GM18499 (cell line): Measurements from ENCODE around the gene DOCK1.

Experiments
- ATAC-seq: cut with Tn5 transposase; IDR thresholded peaks from one replicate; pipeline ENCODE4 v1.9.1; 2021; ENCODE audit warnings: moderate number of reproducible peaks; ENCODE audit not compliant: insufficient read depth, unreplicated experiment

Gene DOCK1

DNA sequence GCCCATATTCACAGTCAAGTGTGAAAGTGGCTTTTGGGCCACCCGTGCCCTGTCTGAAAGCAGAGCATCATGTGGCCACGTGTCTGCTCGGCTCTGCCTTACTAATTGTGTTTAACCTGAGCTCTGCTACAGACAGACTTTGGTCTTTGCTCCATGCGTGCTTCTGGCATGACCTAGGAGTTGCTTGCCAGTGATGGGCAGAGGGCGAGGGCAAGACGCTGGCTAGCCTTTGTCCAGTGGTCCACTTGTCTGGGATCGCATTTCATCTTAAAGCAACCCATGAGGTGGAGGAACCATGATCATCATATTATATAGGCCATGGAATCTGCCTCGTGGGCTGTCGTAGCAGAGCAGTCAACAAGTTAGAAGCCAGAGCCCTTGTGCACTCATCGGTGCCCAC is 414.5 kb downstream of the DOCK1 start:
- ATAC-seq: no peak

DNA sequence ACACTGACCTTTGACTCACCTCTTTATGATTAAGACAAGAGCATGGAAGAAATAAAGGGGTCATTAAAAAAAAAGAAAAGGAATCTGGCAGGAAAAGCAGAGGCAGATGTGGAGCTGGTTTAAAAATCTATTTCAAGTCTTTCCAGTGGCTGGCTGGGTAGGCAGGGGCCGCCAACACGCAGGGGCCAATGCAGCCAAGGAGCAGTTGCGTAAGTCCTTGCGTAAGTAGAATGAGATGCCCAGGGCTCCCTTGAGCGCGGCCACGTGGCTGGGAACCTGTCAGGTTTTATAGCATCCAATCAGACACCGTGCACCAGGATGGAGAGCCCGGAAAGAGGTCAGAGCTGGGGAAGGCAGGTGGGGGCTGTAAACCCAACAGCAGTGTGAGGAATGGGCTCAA is 414.9 kb downstream of the DOCK1 start:
- no peak for ATAC-seq

DNA sequence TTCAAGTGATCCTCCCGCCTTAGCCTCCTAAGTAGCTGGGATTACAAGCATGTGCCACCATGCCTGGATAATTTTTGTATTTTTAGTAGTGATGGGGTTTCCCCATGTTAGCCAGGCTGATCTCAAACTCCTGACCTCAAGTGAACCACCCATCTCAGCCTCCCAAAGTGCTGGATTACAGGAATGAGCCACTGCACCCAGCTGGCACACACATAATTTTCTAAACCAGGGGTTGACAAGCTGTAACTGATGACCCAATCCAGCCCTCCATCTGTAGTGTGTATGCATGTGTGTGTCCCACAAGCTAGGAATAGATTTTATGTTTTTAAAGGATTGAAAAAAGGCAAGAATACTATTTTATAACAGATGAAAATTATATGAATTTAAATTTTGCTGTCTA is 417.1 kb downstream of the DOCK1 start:
- no peak for ATAC-seq

DNA sequence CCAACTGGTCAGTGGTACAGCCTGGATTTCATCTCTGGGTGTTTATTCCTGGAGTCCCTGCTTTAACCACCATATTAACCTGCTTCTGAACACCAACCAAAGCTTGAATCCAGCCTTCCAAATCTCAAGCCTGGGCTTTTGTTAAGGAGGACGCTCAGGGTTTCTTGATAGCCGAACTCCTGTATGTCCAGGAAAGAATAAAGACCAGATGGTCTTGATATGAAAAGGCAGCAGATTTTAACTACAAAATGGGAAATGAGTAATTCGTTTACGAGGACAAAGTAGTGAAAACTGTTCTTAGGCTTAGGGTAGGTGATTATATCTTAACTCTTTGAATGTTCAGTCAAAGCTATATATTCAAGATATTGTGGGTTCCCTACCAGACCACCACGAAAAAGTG is 420.3 kb downstream of the DOCK1 start:
- no peak for ATAC-seq

DNA sequence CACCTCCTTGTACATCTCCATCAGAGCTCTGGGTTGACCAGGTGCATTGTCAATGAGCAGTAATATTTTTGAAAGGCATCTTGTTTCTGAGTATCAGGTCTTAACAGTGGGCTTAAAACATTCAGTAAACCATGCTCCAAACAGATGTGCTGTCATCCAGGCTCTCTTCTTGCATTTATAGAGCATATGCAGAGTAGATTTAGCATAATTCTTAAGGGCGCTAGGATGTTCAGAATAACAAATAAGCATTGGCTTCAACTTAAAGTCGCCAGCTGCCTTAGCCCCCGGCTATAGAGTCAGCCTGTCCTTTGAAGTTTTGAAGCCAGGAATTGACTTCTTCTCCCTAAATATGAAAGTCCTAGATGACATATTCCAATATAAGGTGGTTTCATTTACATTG is 421.7 kb downstream of the DOCK1 start:
- ATAC-seq: no peak

DNA sequence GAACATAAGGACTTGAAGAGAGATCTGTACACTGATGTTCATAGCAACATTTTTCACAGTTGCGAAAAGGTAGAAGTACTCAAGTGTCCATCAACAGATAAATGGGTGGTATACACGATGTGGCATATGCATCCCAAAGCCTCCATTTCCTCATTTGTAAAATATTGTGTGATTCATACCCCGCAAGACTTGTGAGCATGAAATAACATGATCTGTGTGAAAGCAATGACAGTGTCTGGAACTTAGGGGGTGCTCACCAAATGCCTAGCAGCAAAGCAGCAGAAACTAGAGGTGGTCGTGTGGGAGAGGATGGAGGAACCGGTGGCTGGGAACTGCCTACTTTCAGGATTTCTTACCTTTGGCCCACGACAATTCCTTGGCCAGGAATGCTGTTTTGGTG is 426.5 kb downstream of the DOCK1 start:
- ATAC-seq: no peak

DNA sequence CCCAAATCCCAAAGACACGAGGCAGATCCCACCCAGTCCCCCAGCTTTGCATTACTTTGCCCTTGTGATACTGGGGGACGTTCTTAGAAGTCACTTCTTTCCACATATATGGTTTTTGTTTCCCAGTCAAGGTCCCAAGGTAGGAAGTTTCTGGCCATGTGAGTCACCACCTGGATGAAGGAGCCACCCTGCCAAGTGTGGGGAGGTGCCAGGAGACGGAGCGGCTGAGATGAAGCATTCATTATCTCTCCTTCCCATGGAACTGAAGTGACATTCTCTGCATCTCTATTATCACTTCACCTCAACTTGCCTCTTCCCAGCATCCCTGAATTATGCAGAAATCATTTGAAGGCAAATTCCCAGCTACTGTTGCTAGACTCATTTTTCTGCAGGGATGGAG is 427.4 kb downstream of the DOCK1 start:
- ATAC-seq: no peak

DNA sequence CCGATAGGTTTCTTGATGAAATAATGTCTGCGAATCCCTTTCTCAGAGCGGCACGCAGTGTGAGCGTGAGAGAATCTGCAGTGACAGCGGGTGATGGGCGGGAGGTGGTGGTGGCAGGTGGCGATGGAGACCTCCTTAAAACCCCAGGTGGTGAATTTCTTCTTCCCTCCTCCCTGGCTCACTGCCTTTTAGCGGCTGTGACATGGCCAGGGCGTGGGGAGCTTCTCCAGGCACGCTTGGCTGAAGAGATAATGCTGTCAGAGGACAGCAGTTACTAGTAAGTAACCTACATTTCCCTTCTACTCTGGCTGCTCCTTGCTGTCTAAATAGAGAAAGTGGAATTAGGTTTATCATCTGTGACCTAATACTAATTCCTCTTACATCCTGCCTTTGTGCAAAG is 432.6 kb downstream of the DOCK1 start:
- no peak for ATAC-seq

DNA sequence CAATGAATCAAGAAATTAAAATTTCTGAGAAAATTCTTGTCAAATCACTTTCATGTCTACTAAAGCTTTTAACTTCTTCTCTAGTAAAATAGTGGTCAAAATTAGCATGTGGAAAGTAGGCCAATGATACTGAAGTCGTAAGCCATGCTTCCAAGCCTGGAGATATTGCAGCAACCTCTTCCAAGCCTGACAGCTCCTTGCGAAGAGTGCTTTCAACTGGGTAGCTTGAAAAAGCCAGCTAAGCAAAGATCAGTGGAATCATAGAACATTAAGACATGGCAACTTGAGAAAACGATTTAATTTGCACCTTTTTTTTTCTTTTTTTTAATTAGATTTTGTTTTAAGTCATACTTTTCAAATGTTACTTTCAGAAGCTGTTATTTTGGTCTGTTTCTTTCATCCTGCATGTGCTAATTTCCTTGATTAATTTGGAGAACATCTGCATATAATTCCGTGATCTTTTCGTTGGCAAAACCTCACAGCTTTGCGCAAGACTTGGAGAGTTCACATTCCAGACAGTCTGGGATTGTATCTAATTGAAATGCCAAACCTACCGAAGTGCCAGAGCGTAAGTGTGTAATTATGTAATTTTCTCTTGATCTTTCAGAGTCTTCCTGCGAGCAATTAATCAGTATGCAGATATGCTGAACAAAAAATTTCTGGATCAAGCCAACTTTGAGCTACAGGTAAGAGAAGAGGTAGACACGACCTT is 433.3 kb downstream of the DOCK1 start:
- no peak for ATAC-seq

DNA sequence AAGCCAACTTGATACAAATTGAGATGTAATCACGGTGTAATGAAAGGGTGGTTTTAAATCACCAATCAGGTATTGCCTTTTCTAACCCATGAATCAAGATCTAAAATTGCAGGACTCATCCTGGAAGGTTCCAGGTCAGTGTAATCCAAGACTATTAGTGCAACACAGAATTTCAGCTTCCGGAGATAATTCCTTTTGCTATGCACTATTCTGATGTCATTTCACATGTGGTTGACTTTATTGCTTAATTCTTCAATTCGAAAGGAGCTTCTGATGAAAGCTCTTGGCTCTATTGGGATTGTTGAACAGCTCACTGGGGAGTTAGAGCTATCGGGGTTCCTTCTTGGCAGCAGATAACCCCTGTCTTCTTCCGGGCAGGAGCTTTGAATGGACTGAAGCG is 438.6 kb downstream of the DOCK1 start:
- ATAC-seq: no peak

DNA sequence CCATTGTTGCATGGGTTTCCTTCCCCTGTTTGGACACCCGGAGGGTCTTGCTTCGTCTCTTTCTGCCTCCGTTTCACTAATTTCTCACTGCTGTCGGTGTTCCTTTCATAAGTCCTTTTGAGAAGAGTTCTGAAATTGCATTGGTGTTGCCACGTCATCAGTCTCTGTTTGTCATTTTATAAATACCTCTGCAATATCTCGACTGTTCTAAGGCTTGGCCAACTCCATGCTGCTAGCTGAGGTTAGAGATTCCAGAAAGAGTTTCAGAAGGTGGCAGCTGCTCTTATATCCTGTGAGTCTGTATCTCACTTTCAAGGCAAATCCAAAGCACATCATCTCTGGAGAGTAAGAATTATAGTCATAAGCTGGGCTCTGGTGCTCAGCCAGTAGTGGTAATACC is 439.1 kb downstream of the DOCK1 start:
- ATAC-seq: no peak

DNA sequence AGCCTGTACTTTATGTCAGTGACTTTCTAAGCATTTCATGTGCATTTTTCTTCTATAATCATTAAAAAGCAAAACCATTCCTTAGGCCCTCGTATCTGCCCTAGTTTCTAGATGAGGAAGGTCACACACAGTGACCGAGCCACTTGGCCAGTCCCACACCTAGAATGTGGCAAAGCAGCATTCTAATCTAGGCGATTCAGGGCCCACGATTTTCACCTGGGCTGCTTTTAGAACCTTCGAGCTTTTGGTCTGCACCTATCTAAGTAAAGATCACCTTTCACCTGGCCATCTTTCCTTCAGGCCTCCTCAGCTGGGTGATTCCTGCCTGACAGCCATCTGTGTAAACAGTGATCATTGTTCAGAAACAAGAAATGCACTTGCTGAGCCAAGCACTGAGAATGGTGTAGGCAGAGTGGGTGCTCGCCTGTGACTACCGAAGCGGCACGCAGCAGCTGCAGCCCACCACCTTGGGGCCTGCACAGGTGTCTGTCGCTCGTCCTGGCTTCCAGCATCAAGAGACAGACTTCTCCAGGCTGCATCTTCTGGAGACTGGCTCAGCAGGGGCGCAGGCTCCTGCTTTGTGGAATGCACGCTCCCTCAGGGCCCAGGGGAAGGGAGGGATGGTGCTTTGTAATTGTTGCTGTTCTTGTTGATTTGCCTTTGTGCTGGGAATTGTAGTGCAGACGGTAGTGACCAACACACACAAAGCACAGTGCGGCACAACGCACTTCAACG is 440.2 kb downstream of the DOCK1 start:
- ATAC-seq: no peak

DNA sequence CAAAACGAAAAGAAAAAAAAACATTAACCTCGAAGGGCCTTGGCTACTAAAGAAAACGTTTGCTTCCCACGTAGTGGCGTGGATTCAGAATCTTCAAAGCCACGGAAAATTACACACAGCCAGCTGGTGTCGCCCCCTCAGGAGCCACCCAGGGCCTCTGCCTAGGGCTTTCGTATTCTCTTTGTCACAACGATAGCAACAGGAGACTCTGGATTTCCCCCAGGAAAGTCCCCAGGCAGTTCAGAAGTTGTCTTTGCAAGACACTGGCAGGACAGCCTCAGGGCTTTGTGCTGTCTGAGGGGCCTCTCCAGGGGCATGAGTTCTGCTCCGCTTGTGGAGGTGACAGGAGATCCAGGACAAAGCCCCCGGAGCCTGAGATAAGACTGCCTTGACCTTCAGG is 441.4 kb downstream of the DOCK1 start:
- ATAC-seq: no peak

DNA sequence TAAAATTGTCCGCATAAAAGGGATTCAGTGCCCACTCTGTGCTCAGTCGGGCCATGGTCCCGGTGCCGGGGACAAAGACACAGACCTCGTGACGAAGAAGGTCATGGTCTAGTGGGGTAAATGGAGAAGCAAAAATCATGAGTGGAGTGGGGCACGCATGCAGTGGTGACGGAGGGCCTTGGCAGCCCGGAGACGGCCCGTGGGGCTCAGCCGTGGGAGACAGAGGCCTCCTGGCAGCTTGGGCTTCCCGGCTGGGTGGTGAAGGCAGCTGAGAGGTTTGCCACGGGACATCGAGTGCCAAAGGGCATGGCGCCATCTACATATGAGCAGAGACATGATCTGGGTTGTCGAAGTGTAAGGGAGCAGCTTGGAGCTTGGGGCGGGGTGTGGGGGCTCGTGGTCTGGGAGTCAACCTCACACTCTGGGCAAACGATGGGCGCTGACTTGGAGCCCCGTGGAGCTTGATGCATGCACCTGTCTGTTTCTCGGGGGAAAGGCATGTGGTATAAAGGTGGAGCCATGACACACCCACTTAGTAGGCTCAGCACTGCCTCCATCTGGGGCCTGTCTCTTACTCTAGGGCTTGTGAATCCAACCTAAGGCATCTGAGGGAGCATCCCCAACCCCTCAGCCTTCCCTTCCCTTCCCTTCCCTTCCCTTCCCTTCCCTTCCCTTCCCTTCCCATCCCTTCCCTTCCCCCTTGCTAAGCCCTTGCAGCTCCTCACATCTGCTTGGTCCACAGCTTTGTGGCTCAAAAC is 442.2 kb downstream of the DOCK1 start:
- no peak for ATAC-seq

DNA sequence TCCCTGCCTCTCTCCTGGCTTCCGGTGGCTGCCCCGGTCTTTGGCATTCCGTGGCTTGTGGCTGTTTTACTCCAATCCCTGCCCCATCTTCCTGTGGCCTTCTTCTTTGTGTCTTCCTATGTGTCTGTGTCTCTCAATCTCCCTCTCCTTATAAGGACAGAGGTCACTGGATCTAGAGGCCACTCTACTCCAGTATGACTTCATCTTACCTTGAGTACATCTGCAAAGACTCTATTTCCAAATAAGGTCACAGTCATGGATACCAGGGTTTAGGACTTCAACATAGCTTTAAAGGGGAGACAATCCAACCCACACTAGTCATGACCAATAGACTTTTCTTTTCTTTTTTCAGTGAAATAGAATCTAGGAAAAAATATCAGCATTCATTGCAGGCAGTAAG is 444.5 kb downstream of the DOCK1 start:
- no peak for ATAC-seq

DNA sequence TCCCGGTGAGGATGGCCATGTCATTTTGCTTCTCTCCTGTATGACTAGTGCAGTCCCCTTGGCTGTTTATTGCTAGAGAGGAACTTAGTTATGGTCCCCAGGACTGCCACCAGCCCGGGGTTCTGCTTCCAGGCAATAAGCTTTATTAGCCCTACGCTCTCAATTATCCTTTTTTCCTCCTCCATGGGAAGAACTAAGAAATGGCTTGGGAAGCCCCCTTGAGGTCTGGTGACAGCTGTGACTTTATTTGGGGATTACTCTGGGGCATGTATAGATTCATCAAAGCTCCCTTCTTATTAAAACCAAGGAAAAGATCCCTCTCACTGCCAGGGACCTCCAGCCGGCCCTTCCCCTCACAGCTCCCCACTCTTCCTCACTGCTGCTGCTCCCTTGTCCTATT is 446.3 kb downstream of the DOCK1 start:
- no peak for ATAC-seq

DNA sequence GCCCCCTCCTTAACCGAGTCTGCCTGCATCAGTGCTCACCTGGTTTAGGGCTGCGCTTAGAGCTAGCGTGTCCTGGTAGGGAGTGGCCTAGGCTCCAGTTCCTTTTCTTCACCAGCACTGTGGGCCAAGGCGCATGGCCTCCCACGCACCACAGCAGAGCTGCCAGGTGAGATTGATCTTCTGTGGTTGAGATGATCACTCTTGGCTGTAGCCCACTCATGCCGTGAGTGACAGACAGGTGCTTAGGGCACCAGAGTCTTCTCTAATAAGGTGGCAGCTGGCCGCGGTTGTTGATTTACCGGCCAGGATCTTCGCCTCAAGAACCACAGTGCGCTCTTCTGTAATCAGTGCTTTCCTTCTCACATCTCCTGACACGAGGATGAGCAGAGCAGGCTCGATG is 448.3 kb downstream of the DOCK1 start:
- no peak for ATAC-seq

DNA sequence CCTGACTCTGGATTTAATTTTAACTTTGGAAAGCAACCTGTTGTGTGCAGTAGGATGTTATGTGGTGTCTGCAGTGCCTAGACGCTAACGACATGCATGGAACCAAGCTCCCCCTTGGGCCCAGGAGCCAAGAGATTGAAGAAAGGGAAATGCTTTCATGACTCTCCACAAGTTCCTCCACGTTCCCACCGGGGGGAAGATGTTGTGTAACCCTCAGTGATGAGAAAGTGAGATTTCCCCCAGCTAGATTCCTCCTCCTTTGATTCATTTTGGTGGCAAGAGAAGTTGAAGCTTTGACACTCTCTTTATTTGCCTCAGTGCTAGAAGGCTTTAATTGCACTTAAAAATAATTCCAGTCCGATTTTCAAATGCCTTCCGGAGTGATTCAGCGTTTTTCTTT is 449.0 kb downstream of the DOCK1 start:
- no peak for ATAC-seq

DNA sequence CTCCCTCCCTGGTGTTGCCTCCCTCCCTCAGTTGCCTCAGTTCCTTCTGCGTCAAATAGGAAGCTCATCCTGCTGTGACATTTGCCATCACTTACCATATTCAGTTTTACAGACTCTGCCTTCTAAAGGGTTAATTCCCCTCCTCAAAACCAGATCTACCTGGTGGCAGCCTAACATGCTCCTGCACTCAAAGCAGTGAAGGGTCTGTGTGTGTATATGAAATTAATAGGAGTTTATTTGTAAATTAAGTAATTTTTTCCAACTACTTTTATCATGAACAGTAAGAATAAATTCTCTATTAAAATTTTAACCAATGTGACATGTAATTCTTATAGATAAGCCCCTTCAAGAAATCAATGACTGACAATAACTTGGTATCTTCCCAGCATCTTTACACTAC is 449.8 kb downstream of the DOCK1 start:
- no peak for ATAC-seq

DNA sequence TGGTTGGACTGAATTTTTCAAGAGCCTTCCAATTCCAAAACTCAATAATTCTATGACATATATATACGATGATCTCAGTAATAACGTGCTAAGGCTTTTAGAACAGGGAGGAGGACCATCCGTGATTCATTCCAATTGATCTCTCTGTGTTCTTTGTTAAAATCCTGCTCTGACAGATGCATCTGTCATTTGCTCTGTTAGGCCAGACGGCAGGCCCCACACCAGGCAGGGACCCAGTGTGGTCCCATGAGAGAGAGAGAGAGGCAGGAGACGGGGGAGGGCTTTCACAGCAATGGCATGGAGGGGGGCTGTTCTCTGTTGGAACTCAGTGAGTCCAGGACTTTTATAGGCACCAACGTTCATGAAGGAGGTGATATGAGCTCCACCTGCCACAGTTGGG is 451.1 kb downstream of the DOCK1 start:
- no peak for ATAC-seq

DNA sequence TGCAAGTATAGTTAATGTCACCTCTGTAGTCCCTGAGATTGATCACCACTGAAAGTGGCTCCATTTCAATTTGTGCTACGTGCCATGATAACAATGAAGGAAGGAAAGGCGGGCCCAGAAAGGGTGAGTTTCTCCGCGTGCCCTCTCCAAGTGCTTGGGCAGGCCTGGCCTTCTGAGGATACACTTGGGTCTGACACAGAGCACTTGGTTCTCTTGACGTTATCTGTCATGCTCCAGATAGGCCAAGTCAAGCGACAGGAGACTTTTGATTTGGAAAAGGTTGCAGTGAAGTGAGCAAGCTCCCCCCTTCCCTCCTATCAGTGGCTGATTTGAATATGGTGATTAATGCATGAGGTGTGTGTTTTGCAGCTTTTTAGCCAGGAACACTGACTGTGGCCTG is 452.0 kb downstream of the DOCK1 start:
- no peak for ATAC-seq

DNA sequence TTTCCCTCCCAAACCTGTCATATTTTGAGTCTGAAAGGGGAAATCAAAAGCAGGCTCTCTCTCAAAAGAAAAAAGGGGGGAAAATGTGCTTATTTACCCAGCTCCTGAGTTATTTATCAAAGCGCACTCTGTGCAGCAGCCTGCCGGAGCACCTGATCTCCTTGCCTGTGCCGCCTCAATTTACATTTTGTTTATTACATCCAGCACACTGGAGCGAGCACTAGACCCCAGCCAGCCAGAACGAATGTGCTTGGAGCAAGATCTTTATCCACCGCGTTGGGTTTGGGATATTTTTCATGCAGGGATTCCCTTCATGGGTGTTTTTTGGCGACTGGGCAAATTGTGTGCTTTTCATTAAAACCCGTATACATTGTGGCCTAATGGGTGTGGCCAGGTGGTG is 453.1 kb downstream of the DOCK1 start:
- ATAC-seq: no peak
